Ramos (cell line): Measurements from ENCODE around the gene LGR5.

Experiments used
- in situ Hi-C: fragments of 300-500 bp; cut with MboI; formaldehyde crosslinking; loops from one replicate; pipeline ENCODE4 v1.14.3; 2022; ENCODE audit warnings: low sequenced_read_pairs; ENCODE audit not compliant: unreplicated experiment

The LGR5 gene

DNA sequence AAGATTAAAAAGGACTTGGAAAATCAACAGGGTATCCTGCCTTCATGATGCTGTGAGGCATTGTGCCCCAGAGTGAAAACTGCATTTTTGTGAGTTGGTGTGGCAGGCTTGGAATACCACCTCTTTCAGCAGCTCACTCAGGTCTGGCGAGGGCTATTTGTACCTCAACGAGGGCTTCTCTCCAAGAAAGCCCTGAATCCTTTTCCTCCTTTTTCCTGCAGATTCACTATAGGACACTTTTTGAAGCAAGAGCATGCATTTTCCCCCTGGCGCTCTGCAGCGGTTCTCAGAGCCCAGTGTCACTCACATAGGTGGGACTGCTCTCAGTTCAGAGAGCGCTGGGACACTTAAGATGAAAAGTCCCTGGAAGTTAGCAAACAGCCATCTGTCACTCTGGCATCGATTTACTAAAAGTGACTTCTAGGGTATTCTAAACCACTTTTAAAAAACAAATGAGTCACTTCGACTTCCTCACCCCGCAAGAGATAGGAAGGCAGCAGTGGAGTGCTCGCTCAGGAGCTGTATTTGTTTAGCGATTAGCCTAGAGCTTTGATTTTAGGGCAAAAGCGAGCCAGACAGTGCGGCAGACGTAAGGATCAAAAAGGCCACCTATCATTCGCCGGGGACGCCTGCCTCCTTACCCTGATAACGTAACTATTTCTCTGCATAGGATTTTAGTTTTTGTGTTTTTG is 782 bp upstream of the LGR5 start:
- in situ Hi-C loops, result no loop called here

DNA sequence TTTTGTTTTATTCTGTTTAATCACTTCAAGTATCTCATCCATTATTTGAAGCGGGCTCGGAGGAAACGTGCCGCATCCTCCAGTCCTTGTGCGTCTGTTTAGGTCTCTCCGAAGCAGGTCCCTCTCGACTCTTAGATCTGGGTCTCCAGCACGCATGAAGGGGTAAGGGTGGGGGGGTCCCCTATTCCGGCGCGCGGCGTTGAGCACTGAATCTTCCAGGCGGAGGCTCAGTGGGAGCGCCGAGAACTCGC is 311 bp upstream of the LGR5 start:
- in situ Hi-C loops, result no loop called here

DNA sequence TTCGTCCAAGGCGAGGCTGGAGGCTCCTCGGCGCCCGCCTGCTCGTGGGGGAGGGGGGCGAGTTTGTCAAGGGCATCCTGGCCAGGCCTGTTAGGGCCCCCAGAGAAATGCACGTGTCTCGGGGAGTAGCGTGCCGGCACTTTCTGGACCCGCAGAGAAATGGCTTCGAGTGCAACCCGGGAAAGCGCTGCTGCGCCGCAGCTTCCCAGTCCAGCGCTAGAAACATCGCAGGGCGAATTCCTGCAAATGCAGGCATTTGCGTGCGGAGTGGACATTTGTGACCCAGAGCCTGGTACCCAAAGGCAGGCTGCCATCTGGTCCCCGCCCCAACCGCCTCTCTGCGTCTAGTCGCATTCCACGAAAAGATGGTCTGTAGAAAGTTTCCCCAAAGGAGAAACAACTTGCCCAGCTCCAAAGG is 756 bp downstream of the LGR5 start:
- in situ Hi-C loops, result no loop called here

GRCh38 chr12:71440763-71441748 is 1.5 kb downstream of the LGR5 start:
- in situ Hi-C loops, result no loop called here

DNA sequence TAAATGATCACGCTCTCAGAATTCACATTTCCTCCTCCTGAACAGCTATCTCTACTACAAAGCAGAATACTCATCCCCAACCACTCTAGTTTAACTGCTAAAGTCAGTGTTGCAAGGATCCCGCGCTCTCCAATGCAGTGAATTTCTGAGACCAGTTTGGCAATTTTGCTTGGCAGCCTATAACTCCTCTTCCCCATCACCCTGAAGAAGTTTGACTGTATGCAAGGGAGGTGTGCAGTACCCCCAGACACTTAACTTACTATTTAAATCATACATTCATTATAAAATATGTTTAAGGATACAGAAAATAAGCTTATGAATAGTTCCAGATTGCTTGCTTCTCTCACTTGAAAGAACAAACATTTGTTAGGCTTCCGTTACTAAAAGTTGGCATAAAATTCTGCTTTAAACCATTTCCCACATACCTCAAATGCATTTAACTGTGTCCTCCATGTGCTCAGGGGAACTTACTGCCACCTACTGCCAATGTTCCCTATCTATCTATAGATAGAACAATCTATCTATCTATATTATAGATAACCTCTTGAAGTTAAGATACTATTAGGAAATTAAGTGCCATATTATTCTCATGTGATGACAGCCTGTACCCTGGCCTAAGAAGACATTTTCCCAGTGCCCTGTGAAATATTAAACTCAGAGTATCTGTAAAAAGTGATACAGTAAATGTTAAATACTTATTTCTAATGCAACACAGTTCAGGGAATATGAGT is 2.4 kb downstream of the LGR5 start:
- in situ Hi-C loops, result no loop called here

DNA sequence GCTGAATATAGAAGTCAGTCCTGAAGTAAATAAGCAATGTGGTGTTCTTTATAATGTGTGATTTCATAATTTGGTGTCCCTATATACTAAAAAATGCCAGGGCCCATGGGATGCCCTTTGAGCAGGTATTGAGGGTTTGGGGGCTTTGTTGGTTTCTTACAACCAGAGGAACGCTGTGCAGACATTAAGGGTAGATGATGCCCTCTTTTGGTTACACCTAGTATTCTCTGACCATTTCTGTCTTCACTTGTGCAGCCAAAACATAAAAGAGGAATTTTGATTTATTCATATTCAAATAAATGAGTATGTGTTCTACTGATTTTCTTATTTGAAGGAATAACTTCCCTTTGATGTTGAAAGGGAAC is 3.0 kb downstream of the LGR5 start:
- in situ Hi-C loops, result no loop called here

DNA sequence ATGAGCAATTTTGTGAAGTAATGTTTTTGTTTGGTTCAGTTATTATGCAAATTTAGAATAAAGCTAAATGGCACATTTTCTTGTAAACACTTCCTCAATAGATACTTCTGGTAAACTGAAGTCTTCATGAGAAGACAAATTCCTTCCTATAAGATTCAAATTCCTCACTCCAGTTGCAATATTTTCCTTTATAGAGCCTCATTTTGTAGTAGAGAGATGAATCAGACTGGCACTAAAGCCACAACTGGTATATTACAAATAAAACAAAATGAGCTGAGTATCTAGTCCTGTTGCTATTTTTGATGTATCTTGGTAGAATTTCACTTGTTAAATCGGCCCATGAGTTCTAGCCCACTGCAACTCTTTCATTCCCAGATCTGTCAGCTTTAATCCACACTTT is 5.5 kb downstream of the LGR5 start:
- in situ Hi-C loops, result no loop called here

DNA sequence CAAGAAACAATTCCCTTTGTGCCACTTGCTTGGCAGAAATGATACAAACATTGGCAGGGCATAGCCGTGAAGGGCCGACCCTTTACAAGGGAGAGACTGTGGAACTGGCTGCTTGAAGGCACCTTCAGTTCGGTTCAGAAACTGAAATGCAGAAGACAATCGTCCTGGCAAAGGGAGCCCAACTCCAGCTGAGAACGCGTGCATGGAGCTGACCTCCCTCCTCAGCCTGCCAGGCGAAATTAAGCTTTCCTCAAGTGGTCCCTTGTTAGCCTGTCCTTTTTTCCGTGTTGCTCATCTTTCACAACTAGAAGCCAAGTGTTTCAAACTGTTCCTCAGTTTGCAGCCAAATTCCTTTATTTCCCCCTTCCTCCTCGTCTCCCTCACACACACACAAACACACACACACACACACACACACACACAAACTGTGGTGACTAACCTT is 8.1 kb downstream of the LGR5 start:
- in situ Hi-C loops, result no loop called here

- in situ Hi-C loops, result no loop called here
These were observed 8.6 kb downstream of the LGR5 start for GRCh38 chr12:71448150-71448581.

- in situ Hi-C loops, result no loop called here
These were observed 9.9 kb downstream of the LGR5 start for GRCh38 chr12:71449373-71450070.

DNA sequence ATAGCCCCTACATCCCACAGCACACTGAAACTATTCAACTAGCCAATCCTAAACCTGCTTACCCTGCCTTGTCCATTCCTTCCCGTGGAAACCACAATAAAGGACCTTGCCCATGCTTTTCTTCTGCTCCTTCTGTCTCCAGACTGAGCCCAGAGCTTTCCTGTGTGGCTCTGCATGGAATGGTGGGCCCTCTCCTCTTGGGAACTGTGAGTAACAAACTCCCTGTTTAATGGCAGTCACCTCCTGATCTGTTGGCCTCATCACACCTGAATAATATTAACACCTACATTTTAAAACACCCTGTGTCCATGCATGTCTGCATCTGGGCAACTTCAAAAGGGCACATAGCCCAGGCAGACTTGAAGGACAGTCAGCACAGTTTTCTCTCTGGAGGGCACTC is 12.4 kb downstream of the LGR5 start:
- in situ Hi-C loops, result no loop called here

DNA sequence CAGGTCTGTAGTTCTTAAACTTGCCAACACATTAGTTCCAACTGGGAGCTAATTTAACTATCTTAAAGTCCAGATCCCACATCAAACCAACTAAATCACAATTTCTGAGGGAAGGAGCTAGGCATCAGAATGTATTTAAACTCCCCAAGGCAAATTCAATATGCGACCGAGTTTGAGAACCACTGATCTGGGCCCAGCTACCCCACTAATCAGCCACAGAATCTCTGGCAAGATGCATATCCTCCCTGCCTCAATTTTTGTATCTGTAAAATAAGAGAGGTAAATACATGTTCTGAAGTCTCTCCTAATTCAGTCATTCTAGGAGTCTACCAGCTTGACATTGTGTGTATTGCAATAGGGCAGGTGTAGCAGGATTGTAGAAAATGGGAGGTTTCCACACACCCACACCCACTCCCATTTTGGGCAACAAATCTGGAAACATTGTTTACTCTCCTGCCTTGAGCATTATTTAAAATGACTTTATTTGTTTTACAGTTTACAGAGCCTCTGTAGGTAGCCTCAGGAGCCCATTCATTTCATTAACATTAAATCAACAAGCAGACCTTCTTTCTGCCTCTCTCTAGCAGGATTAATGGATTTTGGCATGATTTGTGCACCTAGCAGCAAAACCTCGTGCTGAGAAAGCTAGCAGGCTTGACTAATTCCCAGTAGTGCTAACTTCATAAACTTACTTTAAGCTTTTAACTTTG is 15.6 kb downstream of the LGR5 start:
- in situ Hi-C loops, result no loop called here

- in situ Hi-C loops, result no loop called here
These were observed 16.7 kb downstream of the LGR5 start for GRCh38 chr12:71456316-71456715.

GRCh38 chr12:71456990-71457389 is 17.4 kb downstream of the LGR5 start:
- in situ Hi-C loops, result no loop called here

- in situ Hi-C loops, result no loop called here
These were observed 20.7 kb downstream of the LGR5 start for GRCh38 chr12:71460318-71460717.

- in situ Hi-C loops, result no loop called here
These were observed 21.4 kb downstream of the LGR5 start for GRCh38 chr12:71460850-71461609.

DNA sequence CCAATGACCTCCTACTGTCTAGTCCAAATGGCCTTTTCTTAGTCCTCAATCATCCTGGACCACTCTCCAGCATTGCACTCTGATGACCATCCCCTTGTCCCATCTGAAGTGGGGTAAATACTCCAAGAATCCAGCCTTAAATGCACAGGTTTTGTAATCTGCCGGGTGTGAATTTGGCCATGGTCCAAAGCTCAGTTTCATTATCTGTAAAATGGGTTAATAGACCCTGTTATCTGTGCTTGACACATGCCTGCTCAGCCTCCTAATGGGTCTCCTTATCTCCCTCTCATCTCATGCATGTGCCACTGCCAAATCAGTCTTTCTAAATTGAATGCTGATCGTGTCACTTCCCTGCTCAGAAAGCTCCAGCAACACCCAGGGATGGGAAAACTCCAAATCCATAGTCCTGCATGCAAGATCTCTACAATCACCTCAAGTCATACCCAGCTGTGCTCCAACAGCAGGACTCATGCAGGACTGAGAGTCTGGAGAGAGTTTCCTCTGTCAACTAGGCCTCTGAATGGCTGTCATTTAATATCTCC is 22.3 kb downstream of the LGR5 start:
- in situ Hi-C loops, result no loop called here

DNA sequence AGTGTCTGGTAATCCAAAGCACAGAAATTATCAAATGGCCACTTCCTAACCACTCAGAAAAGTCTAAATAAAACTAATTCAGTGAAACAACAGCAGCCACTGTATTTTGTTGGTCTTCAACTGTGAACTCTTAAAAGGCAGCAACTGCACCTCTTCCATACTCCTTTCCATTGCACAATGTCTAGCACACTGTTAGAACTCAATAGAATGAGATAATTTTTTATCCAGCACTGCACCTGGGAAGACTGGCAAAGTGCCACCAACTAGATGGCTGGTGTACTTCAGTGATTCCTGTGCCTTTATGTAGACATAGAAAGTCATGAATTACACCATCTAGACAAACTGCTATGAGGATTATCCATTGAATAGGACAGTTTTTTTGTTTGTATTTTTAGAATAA is 26.2 kb downstream of the LGR5 start:
- in situ Hi-C loops, result no loop called here

DNA sequence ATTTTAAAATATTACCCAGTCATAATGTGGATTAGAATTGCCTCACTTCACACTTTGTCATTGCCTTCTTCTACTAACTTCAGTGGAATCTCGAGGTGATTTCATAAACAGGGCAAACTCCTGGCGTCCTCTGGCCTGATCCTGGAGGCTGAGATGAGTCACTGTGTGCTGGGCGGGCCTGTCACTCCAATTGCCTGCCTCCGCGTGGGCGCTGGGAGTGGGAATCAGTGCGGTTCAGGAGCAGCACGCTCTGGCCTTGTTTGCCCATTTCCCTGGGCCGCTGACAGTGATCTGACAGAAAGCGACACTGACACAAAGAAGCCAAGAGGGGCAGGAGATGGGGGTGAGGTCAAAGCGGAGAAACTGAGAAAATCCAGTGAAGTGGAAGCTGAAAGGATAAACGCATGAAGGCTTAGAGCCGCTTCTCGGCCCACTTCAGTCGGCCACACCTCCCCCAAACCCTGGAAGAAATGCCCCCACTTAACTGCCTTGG is 29.7 kb downstream of the LGR5 start:
- in situ Hi-C loops, result no loop called here
